Nephron progenitor cell (in vitro differentiated cells): Measurements from ENCODE around the gene RPA3.

ENCODE experiments used
- DNase-seq: peaks from one replicate; pipeline ENCODE4 v3.0.0; 2021
- H3K27ac Mint-ChIP-seq: 2 replicates; pipeline ENCODE4 v1.8.0; 2021; ENCODE audit warnings: mild to moderate bottlenecking, moderate library complexity, mixed read lengths
- H3K27me3 Mint-ChIP-seq: 2 replicates; pipeline ENCODE4 v1.8.0; 2021; ENCODE audit warnings: mild to moderate bottlenecking, low read depth, mixed read lengths; ENCODE audit not compliant: poor library complexity
- H3K36me3 Mint-ChIP-seq: 2 replicates; pipeline ENCODE4 v1.8.0; 2021; ENCODE audit warnings: low read depth, mixed read lengths
- H3K4me1 Mint-ChIP-seq: 2 replicates; pipeline ENCODE4 v1.8.0; 2021; ENCODE audit warnings: mixed read lengths
- H3K4me3 Mint-ChIP-seq: 2 replicates; pipeline ENCODE4 v1.8.0; 2021; ENCODE audit warnings: mild to moderate bottlenecking, moderate library complexity, mixed read lengths
- H3K9me3 Mint-ChIP-seq: 2 replicates; pipeline ENCODE4 v1.8.0; 2021; ENCODE audit warnings: mild to moderate bottlenecking, moderate library complexity, mixed read lengths
- CTCF ChIP-seq: fragments of 200-600 bp; sonication (generic); IDR thresholded peaks from 2 replicates; pipeline ENCODE4 v1.5.0; 2021; ENCODE audit warnings: antibody characterized with exemption

RPA3 gene

GRCh38 chr7:7720750-7721621 is 2.6 kb upstream of the RPA3 start:
- H3K36me3 Mint-ChIP-seq = peaks cover 9% of the 10 kb centered on the region
- no peak for TF ChIP-seq CTCF

GRCh38 chr7:7720193-7720592 is 1.8 kb upstream of the RPA3 start:
- Mint-ChIP-seq H3K4me3 (no peak overlapping the region), H3K27ac (no peak overlapping the region), H3K36me3 (peaks cover 9% of the 10 kb centered on the region), H3K9me3 (peaks cover 3% of the 10 kb centered on the region), H3K27me3 (peaks cover 2% of the 10 kb centered on the region), H3K4me1 (no peaks in the 10 kb centered on the region)
- no peak for DNase-seq
- TF ChIP-seq CTCF = no peak

More at GRCh38 chr7:7720750-7721621, 2.6 kb upstream of the RPA3 start:
- DNase-seq = no peak
- Mint-ChIP-seq H3K27me3 (peaks cover 1% of the 10 kb centered on the region), H3K9me3 (peaks cover 6% of the 10 kb centered on the region), H3K4me3 (no peak overlapping the region), H3K4me1 (no peaks in the 10 kb centered on the region), H3K27ac (no peak overlapping the region)

- peaks cover 9% of the 10 kb centered on the region for H3K36me3 Mint-ChIP-seq
- no peak for DNase-seq
- no peak overlapping the region for H3K27ac Mint-ChIP-seq
- H3K27me3 Mint-ChIP-seq = peaks cover 2% of the 10 kb centered on the region
- no peaks in the 10 kb centered on the region for H3K4me1 Mint-ChIP-seq
- H3K4me3 Mint-ChIP-seq = no peak overlapping the region
- H3K9me3 Mint-ChIP-seq = peaks cover 3% of the 10 kb centered on the region
- no peak for TF ChIP-seq CTCF
Observed at GRCh38 chr7:7719236-7719635, 829 bp upstream of the RPA3 start.

- no peak overlapping the region for H3K27ac Mint-ChIP-seq
- TF ChIP-seq CTCF = no peak
- no peak overlapping the region for H3K4me3 Mint-ChIP-seq
- H3K9me3 Mint-ChIP-seq = no peaks in the 10 kb centered on the region
- peaks cover 11% of the 10 kb centered on the region for H3K4me1 Mint-ChIP-seq
- no peaks in the 10 kb centered on the region for H3K36me3 Mint-ChIP-seq
- no peak for DNase-seq
- peaks cover 5% of the 10 kb centered on the region for H3K27me3 Mint-ChIP-seq
Observed at GRCh38 chr7:7713730-7714129, 4.7 kb downstream of the RPA3 start.

- DNase-seq = no peak
- Mint-ChIP-seq H3K9me3 (no peaks in the 10 kb centered on the region), H3K27ac (no peak overlapping the region)
Observed at GRCh38 chr7:7710469-7710868, 7.9 kb downstream of the RPA3 start.

More at GRCh38 chr7:7710469-7710868, 7.9 kb downstream of the RPA3 start:
- H3K36me3 Mint-ChIP-seq = no peaks in the 10 kb centered on the region
- TF ChIP-seq CTCF = no peak
- H3K4me1 Mint-ChIP-seq = peaks cover 28% of the 10 kb centered on the region
- H3K27me3 Mint-ChIP-seq = peaks cover 2% of the 10 kb centered on the region
- no peak overlapping the region for H3K4me3 Mint-ChIP-seq
